Transverse colon (tissue), 4 donors: ENCODE measurements around the gene SLC12A7.

Experiments used
- EP300 ChIP-seq: sonication (generic); formaldehyde crosslinking; IDR thresholded peaks from one replicate; pipeline ENCODE4 v1.6.1; 2017; ENCODE audit warnings: antibody characterized with exemption, low read depth
- POLR2A ChIP-seq: fragments of 450-650 bp; IDR thresholded peaks from one replicate; pipeline ENCODE4 v1.6.1; 2016; ENCODE audit warnings: antibody characterized with exemption, mild to moderate bottlenecking, moderate library complexity
- POLR2AphosphoS5 ChIP-seq, 3 donors: sonication (generic); formaldehyde crosslinking; IDR thresholded peaks; one replicate each; pipeline ENCODE4 v1.6.1; 2016; ENCODE audit warnings: antibody characterized with exemption in 3 of 3
- TF ChIP-seq, protein P1 (sequence below), 5 experiments: fragments of 200-600 bp in 3 of 5; fragments of 450-650 bp in 2 of 5; sonication (generic) in 3 of 5; IDR thresholded peaks; 1 replicate in 2 of 5; 2 replicates in 3 of 5; pipeline ENCODE4 v1.5.1; 2016 to 2017; ENCODE audit warnings: antibody characterized with exemption in 5 of 5, inconsistent platforms in 3 of 5, mild to moderate bottlenecking in 2 of 5, moderate library complexity in 1 of 5

DNA sequence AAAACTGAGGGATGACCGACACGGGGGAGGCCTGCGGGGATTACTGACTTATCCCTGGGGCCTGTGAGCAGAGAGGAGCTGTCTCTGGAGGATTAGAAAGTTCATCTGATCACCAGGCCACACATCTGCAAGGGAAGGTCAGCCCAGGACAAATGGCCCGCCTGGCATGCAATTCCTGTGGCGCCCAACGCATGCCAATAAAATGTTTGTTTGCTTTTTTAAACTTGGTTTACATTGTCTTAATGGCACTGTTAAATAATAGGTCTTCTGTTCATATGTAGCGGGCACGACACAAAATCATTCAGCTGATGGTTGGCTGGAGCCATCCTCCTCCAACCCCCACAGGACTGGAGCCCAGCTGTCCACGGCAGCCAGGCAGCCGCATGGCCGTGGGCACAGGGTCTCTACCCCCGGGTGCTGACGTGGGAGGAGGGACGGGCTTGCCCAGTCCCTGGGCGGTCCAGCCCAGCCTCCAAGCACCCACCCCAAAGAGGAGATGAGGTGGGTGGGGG, 41.0 kb upstream of the SLC12A7 start:
- TF ChIP-seq POLR2A (no peak), EP300 (no peak), POLR2AphosphoS5 (IDR thresholded peaks at IDR 0.05) (no peak)
- TF ChIP-seq, protein P1, sequence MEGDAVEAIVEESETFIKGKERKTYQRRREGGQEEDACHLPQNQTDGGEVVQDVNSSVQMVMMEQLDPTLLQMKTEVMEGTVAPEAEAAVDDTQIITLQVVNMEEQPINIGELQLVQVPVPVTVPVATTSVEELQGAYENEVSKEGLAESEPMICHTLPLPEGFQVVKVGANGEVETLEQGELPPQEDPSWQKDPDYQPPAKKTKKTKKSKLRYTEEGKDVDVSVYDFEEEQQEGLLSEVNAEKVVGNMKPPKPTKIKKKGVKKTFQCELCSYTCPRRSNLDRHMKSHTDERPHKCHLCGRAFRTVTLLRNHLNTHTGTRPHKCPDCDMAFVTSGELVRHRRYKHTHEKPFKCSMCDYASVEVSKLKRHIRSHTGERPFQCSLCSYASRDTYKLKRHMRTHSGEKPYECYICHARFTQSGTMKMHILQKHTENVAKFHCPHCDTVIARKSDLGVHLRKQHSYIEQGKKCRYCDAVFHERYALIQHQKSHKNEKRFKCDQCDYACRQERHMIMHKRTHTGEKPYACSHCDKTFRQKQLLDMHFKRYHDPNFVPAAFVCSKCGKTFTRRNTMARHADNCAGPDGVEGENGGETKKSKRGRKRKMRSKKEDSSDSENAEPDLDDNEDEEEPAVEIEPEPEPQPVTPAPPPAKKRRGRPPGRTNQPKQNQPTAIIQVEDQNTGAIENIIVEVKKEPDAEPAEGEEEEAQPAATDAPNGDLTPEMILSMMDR (IDR thresholded peaks at IDR 0.05) = no peak
